OCI-LY1 (cell line): Measurements from ENCODE around the gene TGM2.

Experiments
- CTCF ChIP-seq: fragments of 200-600 bp; sonication (generic), shearing (Covaris generic); IDR thresholded peaks from 2 replicates; pipeline ENCODE4 v1.5.1; 2017; ENCODE audit warnings: mild to moderate bottlenecking, antibody characterized with exemption, low read length, moderate library complexity, mixed read lengths
- EZH2 ChIP-seq: fragments of 200-600 bp; sonication (generic), shearing (Covaris generic); IDR thresholded peaks from 2 replicates; pipeline ENCODE4 v1.8.0; 2017; ENCODE audit warnings: borderline replicate concordance, mixed run types, mild to moderate bottlenecking, antibody characterized with exemption, low read length, moderate library complexity, mixed read lengths

- TF ChIP-seq CTCF (no peak), EZH2 (no peak)
Measured at GRCh38 chr20:38162149-38162548, 2.9 kb downstream of the TGM2 start.
